Measurements from ENCODE around the gene HPSE2.

The HPSE2 gene

DNA sequence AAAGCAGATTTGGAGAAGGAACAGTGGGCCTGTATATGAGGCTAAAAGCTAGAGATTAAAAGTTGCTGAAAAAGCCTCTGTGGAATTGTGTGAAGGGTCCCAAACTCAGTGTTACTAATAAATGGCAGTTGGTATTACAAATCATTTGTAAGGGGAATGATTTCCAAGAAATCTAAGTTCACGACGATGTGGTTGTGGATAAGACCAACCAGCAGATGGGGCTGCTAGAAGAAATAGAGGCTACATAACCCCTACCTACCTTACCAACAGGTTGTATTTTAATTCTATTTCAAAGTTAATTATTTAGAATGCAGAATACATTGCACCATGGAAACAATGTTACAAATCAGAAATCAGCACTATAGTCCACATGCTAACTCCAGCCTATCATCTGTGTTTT lies 377.1 kb downstream of the HPSE2 start:
- no peak for DNase-seq (ENCODE audit: insufficient read length)
- FAIRE-seq = no peak
- TF ChIP-seq POLR2AphosphoS5 (IDR thresholded peaks at IDR 0.05; ENCODE audit: low read depth, low read length) = no peak
- no peak for TF ChIP-seq POLR2A (IDR thresholded peaks at IDR 0.05; ENCODE audit: low read depth, low read length)
- no peak for TF ChIP-seq TAF1 (IDR thresholded peaks at IDR 0.05; ENCODE audit: borderline replicate concordance, low read depth, low read length)

DNA sequence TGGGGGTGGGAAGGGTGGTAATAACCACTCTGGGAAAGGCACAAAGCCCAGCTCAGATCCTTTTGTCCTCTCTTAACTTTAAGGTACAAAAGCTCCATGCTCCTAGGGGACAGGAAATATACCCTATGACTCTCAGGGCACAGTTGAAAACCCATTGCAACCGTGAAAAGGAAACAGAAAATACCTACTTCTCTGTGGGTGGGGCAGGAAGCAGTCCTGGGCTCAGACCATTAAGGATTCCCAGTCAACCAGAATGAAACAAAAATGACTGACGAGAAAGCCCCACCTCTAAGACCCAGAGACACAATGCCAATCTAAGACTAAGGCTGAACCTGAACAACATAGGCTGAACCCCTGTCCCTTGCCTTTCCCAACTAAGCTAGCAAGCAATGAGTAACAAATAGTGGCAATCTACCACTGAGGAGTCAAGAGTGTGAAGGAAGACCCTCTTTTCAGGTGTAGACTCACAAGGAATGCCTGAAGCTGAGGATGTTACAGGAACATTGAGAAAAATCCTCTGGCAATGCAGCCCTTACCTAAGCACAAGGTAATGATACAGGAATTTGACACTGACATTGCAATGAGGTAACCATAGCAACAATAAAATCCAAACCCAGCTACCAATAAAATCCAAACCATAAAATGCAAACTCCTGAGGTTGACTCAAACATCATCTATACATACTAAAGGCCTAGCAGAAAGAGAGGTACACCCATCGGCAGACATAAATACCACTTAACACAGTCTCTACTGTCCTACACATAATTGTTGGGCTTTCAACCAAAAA lies 380.1 kb downstream of the HPSE2 start:
- FAIRE-seq (no peak), DNase-seq (ENCODE audit: insufficient read length) (no peak)
- no peak for TF ChIP-seq POLR2AphosphoS5 (IDR thresholded peaks at IDR 0.05; ENCODE audit: low read depth, low read length)
- no peak for TF ChIP-seq POLR2A (IDR thresholded peaks at IDR 0.05; ENCODE audit: low read depth, low read length)
- no peak for TF ChIP-seq TAF1 (IDR thresholded peaks at IDR 0.05; ENCODE audit: borderline replicate concordance, low read depth, low read length)

DNA sequence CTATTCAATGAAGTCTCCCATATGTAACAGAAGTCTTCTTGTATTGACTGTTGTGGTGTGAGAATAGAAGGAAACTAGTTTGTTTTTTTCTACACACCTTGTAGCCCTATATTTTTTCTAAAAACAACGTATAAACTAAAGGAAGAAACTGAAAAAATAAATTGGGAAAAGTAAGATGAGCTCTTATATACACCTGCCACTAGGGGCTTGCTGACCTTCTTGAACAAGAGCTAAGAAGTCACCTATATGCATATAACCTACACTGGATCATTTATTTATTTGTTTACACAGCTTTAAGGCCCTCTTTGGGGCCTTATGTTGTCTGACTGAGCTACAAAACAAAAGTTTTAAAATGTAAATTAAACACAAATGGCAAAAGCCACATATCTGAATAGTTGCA lies 383.0 kb downstream of the HPSE2 start:
- DNase-seq (ENCODE audit: insufficient read length) (no peak), FAIRE-seq (no peak)
- TF ChIP-seq POLR2AphosphoS5 (IDR thresholded peaks at IDR 0.05; ENCODE audit: low read depth, low read length) (no peak), POLR2A (IDR thresholded peaks at IDR 0.05; ENCODE audit: low read depth, low read length) (no peak), TAF1 (IDR thresholded peaks at IDR 0.05; ENCODE audit: borderline replicate concordance, low read depth, low read length) (no peak)

DNA sequence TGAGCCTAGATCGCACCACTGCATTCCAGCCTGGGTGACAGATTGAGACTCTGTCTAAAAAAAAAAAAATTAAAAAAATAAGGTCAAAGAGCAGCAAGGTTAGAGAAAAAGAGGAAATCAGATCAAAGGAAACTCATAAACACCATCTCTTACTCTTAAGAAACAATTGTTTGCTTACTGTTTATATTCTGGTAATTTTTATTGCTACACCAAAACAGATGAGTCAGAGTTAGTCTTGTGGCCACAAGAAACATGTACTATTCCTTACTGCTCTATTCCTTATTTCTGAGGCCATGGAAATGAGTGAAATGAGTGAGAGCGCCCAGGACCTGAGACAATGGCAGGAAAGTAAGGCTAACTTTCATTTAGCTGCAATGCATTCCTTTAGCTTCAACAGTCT lies 387.3 kb downstream of the HPSE2 start:
- DNase-seq (ENCODE audit: insufficient read length) (no peak), FAIRE-seq (no peak)
- no peak for TF ChIP-seq POLR2AphosphoS5 (IDR thresholded peaks at IDR 0.05; ENCODE audit: low read depth, low read length)
- TF ChIP-seq POLR2A (IDR thresholded peaks at IDR 0.05; ENCODE audit: low read depth, low read length) = no peak
- TF ChIP-seq TAF1 (IDR thresholded peaks at IDR 0.05; ENCODE audit: borderline replicate concordance, low read depth, low read length) = no peak

DNA sequence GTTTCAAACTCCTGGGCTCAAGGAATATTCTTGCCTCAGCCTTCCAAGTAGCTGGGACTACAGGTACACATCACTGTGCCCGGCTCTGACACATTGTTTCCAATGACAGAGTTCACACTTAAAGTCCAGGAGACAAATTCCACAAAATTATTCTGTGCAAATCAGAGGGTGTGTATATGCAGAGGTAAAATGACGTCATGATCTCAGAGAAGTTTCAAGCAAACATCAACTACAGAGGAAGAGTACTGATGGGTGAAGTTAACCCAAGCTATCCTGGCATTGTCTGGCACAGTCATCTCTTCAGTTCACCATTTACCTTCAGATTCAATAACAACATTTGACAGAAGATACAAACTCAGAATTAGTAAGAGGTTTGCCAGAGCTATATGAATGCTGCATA lies 388.9 kb downstream of the HPSE2 start:
- DNase-seq (ENCODE audit: insufficient read length) (no peak), FAIRE-seq (no peak)
- TF ChIP-seq POLR2AphosphoS5 (IDR thresholded peaks at IDR 0.05; ENCODE audit: low read depth, low read length) (no peak), POLR2A (IDR thresholded peaks at IDR 0.05; ENCODE audit: low read depth, low read length) (no peak), TAF1 (IDR thresholded peaks at IDR 0.05; ENCODE audit: borderline replicate concordance, low read depth, low read length) (no peak)

DNA sequence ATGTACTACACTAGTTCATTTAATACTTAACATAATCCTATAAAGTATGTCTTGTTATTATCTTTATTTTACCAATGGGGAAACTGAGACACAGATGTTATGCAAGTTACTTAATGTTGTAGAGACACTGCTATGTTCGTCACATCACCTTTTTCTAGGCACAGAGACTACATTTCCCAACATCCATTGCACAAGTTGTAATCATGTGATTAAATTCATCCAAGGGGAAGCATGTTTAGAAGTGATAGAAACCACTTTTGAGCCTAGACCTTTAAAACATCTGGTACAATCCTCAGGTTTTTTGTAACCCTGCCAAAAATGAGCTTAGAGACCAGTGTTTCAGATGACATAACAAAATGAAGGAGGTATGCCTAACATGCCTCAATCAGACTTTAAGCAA lies 402.1 kb downstream of the HPSE2 start:
- FAIRE-seq (no peak), DNase-seq (ENCODE audit: insufficient read length) (no peak)
- TF ChIP-seq POLR2AphosphoS5 (IDR thresholded peaks at IDR 0.05; ENCODE audit: low read depth, low read length) (no peak), POLR2A (IDR thresholded peaks at IDR 0.05; ENCODE audit: low read depth, low read length) (no peak), TAF1 (IDR thresholded peaks at IDR 0.05; ENCODE audit: borderline replicate concordance, low read depth, low read length) (no peak)

DNA sequence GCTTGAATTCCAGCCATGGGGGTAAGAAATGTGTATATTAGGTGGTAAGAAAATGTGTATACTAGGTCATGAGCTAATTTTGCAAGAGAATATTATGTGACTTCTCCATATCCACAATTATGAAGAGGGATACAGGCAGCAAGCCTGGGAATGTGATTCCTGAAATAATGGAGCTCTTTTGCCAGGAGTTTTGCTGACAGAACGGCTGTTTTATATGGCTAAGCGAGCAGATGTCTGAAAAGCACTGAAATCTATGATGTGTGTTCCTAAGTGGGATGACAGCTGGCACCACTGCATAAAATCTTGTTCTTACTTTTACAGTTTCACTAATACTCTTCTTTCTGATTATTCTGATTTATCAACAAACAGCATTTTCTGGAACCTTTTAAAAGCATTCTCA lies 402.9 kb downstream of the HPSE2 start:
- FAIRE-seq = no peak
- no peak for TF ChIP-seq POLR2A (IDR thresholded peaks at IDR 0.05; ENCODE audit: low read depth, low read length)
- no peak for TF ChIP-seq POLR2AphosphoS5 (IDR thresholded peaks at IDR 0.05; ENCODE audit: low read depth, low read length)
- TF ChIP-seq TAF1 (IDR thresholded peaks at IDR 0.05; ENCODE audit: borderline replicate concordance, low read depth, low read length) = no peak
- DNase-seq (ENCODE audit: insufficient read length) = no peak

DNA sequence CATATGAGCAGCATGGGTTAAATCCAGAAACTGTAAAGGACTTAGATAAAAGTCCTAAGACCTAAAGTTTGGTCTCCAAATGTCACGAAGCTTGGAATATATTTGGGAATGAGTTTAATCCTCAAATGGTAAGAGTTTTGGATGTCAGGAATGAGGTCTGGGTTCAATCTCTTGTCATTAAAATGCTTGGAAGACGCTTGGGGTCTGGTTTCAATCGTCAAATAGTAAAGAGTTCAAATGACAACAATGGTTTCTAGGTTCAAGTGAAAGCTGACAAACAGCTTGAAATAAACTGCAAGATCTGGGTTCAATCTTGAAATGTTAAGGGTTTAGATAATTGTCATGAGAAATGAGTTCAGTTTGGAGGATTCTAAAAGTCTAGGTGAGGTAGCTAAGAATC lies 403.5 kb downstream of the HPSE2 start:
- DNase-seq (ENCODE audit: insufficient read length) (no peak), FAIRE-seq (no peak)

DNA sequence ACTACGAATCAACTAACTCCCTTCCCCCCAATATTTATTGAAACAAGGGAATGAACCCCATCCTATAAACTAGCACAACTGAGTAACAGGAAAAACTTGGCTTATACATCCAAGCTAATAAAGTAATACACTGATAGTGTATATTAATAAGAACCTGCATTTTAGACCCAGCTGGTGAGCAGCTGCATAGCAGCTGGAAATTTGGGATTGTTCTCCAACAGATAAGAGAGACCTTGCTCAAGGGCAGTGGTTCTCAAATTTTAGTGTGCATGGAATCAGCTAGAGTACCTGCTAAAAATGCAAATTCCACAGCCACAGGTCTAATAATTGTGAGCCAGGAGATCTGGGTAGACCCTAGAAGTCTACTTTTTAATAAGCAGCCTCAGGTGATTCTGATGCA lies 404.3 kb downstream of the HPSE2 start:
- DNase-seq (ENCODE audit: insufficient read length) (no peak), FAIRE-seq (no peak)
- TF ChIP-seq TAF1 (IDR thresholded peaks at IDR 0.05; ENCODE audit: borderline replicate concordance, low read depth, low read length) (no peak), POLR2A (IDR thresholded peaks at IDR 0.05; ENCODE audit: low read depth, low read length) (no peak), POLR2AphosphoS5 (IDR thresholded peaks at IDR 0.05; ENCODE audit: low read depth, low read length) (no peak)

More for the DNA sequence above, 403.5 kb downstream of the HPSE2 start:
- TF ChIP-seq POLR2A (IDR thresholded peaks at IDR 0.05; ENCODE audit: low read depth, low read length) (no peak), TAF1 (IDR thresholded peaks at IDR 0.05; ENCODE audit: borderline replicate concordance, low read depth, low read length) (no peak), POLR2AphosphoS5 (IDR thresholded peaks at IDR 0.05; ENCODE audit: low read depth, low read length) (no peak)

DNA sequence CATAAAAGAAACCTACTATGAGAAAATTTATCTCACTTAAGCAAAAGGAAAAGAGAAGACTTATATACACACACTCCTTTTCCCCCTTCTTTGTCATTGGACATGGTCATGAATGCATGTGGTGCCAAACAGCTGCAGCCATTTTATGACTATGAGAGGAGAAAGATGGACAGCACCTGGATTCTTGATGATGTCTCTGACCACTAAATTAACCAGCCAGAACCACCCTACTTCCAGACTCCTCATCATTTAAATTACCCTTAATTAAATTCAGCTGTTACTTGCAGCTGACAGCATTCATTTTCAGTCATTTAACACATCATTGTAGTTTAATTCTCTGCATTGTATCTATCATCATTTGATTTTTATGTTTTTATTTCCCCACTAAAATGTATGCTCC lies 409.9 kb downstream of the HPSE2 start:
- FAIRE-seq (no peak), DNase-seq (ENCODE audit: insufficient read length) (no peak)
- TF ChIP-seq POLR2AphosphoS5 (IDR thresholded peaks at IDR 0.05; ENCODE audit: low read depth, low read length) (no peak), POLR2A (IDR thresholded peaks at IDR 0.05; ENCODE audit: low read depth, low read length) (no peak), TAF1 (IDR thresholded peaks at IDR 0.05; ENCODE audit: borderline replicate concordance, low read depth, low read length) (no peak)

DNA sequence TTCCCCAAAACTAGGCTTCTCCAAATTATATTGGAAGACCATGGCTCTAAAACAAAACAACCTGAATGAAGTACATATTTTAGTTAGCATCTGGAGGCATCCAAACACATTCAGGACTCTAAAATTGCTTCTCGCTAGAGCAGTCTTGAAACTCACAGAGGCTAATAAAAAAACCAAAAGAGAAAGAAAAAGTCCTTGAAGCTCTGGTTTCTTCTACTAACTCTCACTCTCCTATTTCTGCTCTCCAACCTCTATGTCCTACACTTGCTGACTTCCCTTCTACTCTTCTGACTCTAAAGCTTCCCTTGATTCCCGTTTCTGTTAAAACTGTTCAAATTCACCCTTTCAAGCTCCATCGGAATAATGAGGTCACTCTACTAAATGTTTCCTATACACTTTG lies 418.3 kb downstream of the HPSE2 start:
- no peak for FAIRE-seq
- TF ChIP-seq POLR2AphosphoS5 (IDR thresholded peaks at IDR 0.05; ENCODE audit: low read depth, low read length) (no peak), TAF1 (IDR thresholded peaks at IDR 0.05; ENCODE audit: borderline replicate concordance, low read depth, low read length) (no peak), POLR2A (IDR thresholded peaks at IDR 0.05; ENCODE audit: low read depth, low read length) (no peak)
- no peak for DNase-seq (ENCODE audit: insufficient read length)
